Measurements from ENCODE around the gene LONP2. TPM values are rescaled to one million over a fixed set of nuclear protein-coding genes. Genes with fewer than 3 reads are reported as not detected.

LONP2 gene
- total RNA-seq, 1 experiment from 2014 or later, result 41.5 TPM

GRCh38 chr16:48405153-48405552 is 161.1 kb downstream of the LONP2 start:
- peaks cover 14% of the 10 kb centered on the region for H3K4me1 ChIP-seq (ENCODE audit: insufficient read depth, low read length)
- no peak for ATAC-seq
- no TSS peak for BruUV-seq (replicated peaks)
- no peaks in the 10 kb centered on the region for H3K36me3 ChIP-seq (ENCODE audit: low read depth, low read length)
- H3K79me2 ChIP-seq (ENCODE audit: low read length), result no peaks in the 10 kb centered on the region
- no peaks in the 10 kb centered on the region for H3K9me3 ChIP-seq (ENCODE audit: low read length)
- intact Hi-C loops (cut with micrococcal nuclease), result no loop called here
- TF ChIP-seq EZH2phosphoT487 (IDR thresholded peaks at IDR 0.05; ENCODE audit: borderline replicate concordance, low read length) (no peak), EZH2 (IDR thresholded peaks at IDR 0.05; ENCODE audit: low read length, unreplicated experiment) (no peak)
- no peaks in the 10 kb centered on the region for H3K27me3 ChIP-seq (ENCODE audit: low read length)
- H4K20me1 ChIP-seq (ENCODE audit: low read length), result no peaks in the 10 kb centered on the region
- no peak for DNase-seq
- H3K9ac ChIP-seq (ENCODE audit: low read length), result no peak overlapping the region
- ChIA-PET CTCF (no interaction called here), POLR2A (ENCODE audit: unreplicated experiment) (no interaction called here)
- no peaks in the 10 kb centered on the region for H3F3A ChIP-seq (ENCODE audit: low read length, unreplicated experiment)
- no peak overlapping the region for H3K4me2 ChIP-seq (ENCODE audit: low read length)
- no peak overlapping the region for H3K4me3 ChIP-seq (ENCODE audit: low read length)
- H3K27ac ChIP-seq (ENCODE audit: low read length), result no peak overlapping the region
- H2AFZ ChIP-seq (ENCODE audit: low read length), result no peak overlapping the region
- no peaks in the 10 kb centered on the region for H3K9me2 ChIP-seq (replicated peaks; ENCODE audit: low read length)

GRCh38 chr16:48405907-48406306 is 161.8 kb downstream of the LONP2 start:
- H3K27ac ChIP-seq (ENCODE audit: low read length), result no peak overlapping the region
- no TSS peak for BruUV-seq (replicated peaks)
- H3K4me1 ChIP-seq (ENCODE audit: insufficient read depth, low read length), result peaks cover 20% of the 10 kb centered on the region
- ChIA-PET POLR2A (ENCODE audit: unreplicated experiment) (no interaction called here), CTCF (no interaction called here)
- H3K27me3 ChIP-seq (ENCODE audit: low read length), result no peaks in the 10 kb centered on the region
- H3K4me3 ChIP-seq (ENCODE audit: low read length), result no peak overlapping the region
- H3F3A ChIP-seq (ENCODE audit: low read length, unreplicated experiment), result no peaks in the 10 kb centered on the region
- H3K9me3 ChIP-seq (ENCODE audit: low read length), result no peaks in the 10 kb centered on the region
- no peaks in the 10 kb centered on the region for H3K79me2 ChIP-seq (ENCODE audit: low read length)
- TF ChIP-seq EZH2 (IDR thresholded peaks at IDR 0.05; ENCODE audit: low read length, unreplicated experiment), result no peak
- TF ChIP-seq, protein P1, sequence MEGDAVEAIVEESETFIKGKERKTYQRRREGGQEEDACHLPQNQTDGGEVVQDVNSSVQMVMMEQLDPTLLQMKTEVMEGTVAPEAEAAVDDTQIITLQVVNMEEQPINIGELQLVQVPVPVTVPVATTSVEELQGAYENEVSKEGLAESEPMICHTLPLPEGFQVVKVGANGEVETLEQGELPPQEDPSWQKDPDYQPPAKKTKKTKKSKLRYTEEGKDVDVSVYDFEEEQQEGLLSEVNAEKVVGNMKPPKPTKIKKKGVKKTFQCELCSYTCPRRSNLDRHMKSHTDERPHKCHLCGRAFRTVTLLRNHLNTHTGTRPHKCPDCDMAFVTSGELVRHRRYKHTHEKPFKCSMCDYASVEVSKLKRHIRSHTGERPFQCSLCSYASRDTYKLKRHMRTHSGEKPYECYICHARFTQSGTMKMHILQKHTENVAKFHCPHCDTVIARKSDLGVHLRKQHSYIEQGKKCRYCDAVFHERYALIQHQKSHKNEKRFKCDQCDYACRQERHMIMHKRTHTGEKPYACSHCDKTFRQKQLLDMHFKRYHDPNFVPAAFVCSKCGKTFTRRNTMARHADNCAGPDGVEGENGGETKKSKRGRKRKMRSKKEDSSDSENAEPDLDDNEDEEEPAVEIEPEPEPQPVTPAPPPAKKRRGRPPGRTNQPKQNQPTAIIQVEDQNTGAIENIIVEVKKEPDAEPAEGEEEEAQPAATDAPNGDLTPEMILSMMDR (conservative IDR thresholded peaks at IDR 0.05; ENCODE audit: low read depth, low read length), result no peak
- TF ChIP-seq EZH2phosphoT487 (IDR thresholded peaks at IDR 0.05; ENCODE audit: borderline replicate concordance, low read length), result no peak
- no peak overlapping the region for H3K9ac ChIP-seq (ENCODE audit: low read length)
- intact Hi-C loops (cut with micrococcal nuclease), result no loop called here
- ATAC-seq (no peak), DNase-seq (no peak)
- H3K36me3 ChIP-seq (ENCODE audit: low read depth, low read length), result no peaks in the 10 kb centered on the region
- H3K9me2 ChIP-seq (replicated peaks; ENCODE audit: low read length), result no peaks in the 10 kb centered on the region
- H4K20me1 ChIP-seq (ENCODE audit: low read length), result no peaks in the 10 kb centered on the region
- H3K4me2 ChIP-seq (ENCODE audit: low read length), result no peak overlapping the region
- no peak overlapping the region for H2AFZ ChIP-seq (ENCODE audit: low read length)

Other genes starting within 250 kb of the LONP2 start
- gene ABCC12, start 88.3 kb upstream of the LONP2 start, total RNA-seq (2014; rRNA removed), result not detected in 2 replicates
- gene ABCC11, start 3.2 kb downstream of the LONP2 start, total RNA-seq (2014; rRNA removed), result 0.26 TPM in 1 of 2 replicates, not detected in the other
- 10.9 and 16.2 TPM in 2 replicates for gene SIAH1, start 141.1 kb downstream of the LONP2 start, total RNA-seq (2014; rRNA removed)